Panc1 (cell line): ENCODE measurements around the gene PDE4B. TPM values are rescaled to one million over a fixed set of nuclear protein-coding genes. Genes with fewer than 3 reads are reported as not detected.

Source experiments
- ATAC-seq: fragments of 200-7000 bp; cut with Tn5 transposase; 2 replicates; pipeline ENCODE4 v1.9.1; 2020; ENCODE audit warnings: mild to moderate bottlenecking, moderate library complexity
- BruUV-seq: library from RNA; stranded (reverse); fragments of 400-500 nt; replicated peaks from 2 replicates; lab custom pipeline; 2021; lab: Mats Ljungman, UMichigan
- CTCF ChIA-PET: fragments of 300-600 bp; sonication (Branson Sonifier 250); formaldehyde crosslinking; loops from one replicate; lab custom pipeline; 2022; ENCODE audit warnings: antibody characterized with exemption; lab: Charles Lee
- POLR2A ChIA-PET: fragments of 300-600 bp; sonication (Branson Sonifier 250); formaldehyde crosslinking; loops from one replicate; lab custom pipeline; 2022; ENCODE audit warnings: antibody characterized with exemption; lab: Charles Lee
- DNase-seq: peaks from one replicate; pipeline ENCODE4 v3.0.0-alpha.2; 2010; ENCODE audit warnings: low read depth, low spot score
- H3K27ac ChIP-seq: 2 replicates; pipeline ENCODE4 v1.5.1; 2011; ENCODE audit warnings: mild to moderate bottlenecking, low read length, inconsistent platforms
- H3K27me3 ChIP-seq: fragments of 200-500 bp; sonication (Bioruptor generic); 2 replicates; pipeline ENCODE4 v1.6.0; 2014; ENCODE audit warnings: low read length, inconsistent platforms; ENCODE audit not compliant: control insufficient read depth, insufficient read depth
- H3K36me3 ChIP-seq: fragments of 200-500 bp; sonication (Bioruptor generic); 2 replicates; pipeline ENCODE4 v1.5.1; 2014; ENCODE audit warnings: inconsistent platforms, mild to moderate bottlenecking, low read length, moderate library complexity; ENCODE audit not compliant: control insufficient read depth, insufficient read depth
- H3K4me1 ChIP-seq: 2 replicates; pipeline ENCODE4 v1.5.1; 2011; ENCODE audit warnings: inconsistent platforms, mild to moderate bottlenecking, low read length, moderate library complexity; ENCODE audit not compliant: control insufficient read depth, insufficient read depth
- H3K4me3 ChIP-seq, 2 experiments: 2 replicates each; pipeline ENCODE4 v1.5.1; 2011 to 2012; ENCODE audit warnings: low read depth in 2 of 2, low read length in 2 of 2, mild to moderate bottlenecking in 2 of 2, inconsistent platforms in 1 of 2, moderate library complexity in 1 of 2
- H3K9me3 ChIP-seq: fragments of 200-500 bp; sonication (Bioruptor generic); 2 replicates; pipeline ENCODE4 v1.5.1; 2014; ENCODE audit warnings: low read depth, mild to moderate bottlenecking, inconsistent platforms, low read length, moderate library complexity; ENCODE audit not compliant: control insufficient read depth, insufficient read depth
- POLR2AphosphoS5 ChIP-seq: IDR thresholded peaks from 2 replicates; pipeline ENCODE4 v1.6.1; 2012; ENCODE audit warnings: mild to moderate bottlenecking, low read depth, low read length, moderate library complexity
- SIN3A ChIP-seq: IDR thresholded peaks from 2 replicates; pipeline ENCODE4 v1.6.1; 2012; ENCODE audit warnings: low read depth, mild to moderate bottlenecking, low read length, moderate library complexity, borderline replicate concordance; ENCODE audit not compliant: insufficient read depth
- TCF7L2 ChIP-seq: IDR thresholded peaks from 2 replicates; pipeline ENCODE4 v1.6.1; 2011; ENCODE audit warnings: mild to moderate bottlenecking, low read depth, low read length, inconsistent platforms
- in situ Hi-C: cut with HindIII; loops from 2 replicates; pipeline ENCODE4 v1.10.0; 2016; ENCODE audit warnings: low sequenced_read_pairs, low pct_unique_long_range_greater_than_20kb
- intact Hi-C: fragments of 100-400 bp; cut with micrococcal nuclease; formaldehyde crosslinking; loops from one replicate; pipeline ENCODE4 v1.10.0; 2022; ENCODE audit not compliant: unreplicated experiment
- total RNA-seq: library from RNA; stranded (reverse); gene quantifications from one replicate; pipeline ENCODE4 v1.2.1, GENCODE V29; 2021; ENCODE audit not compliant: unreplicated experiment
- TF ChIP-seq, protein P1 (sequence below): fragments of 450-650 bp; IDR thresholded peaks from 2 replicates; pipeline ENCODE4 v1.5.1; 2017; ENCODE audit warnings: mild to moderate bottlenecking
- TF ChIP-seq, protein P2 (sequence below), 2 experiments: IDR thresholded peaks; 2 replicates each; pipeline ENCODE4 v1.6.1; 2011 to 2012; ENCODE audit warnings: low read depth in 2 of 2, control low read depth in 1 of 2, low read length in 1 of 2, mild to moderate bottlenecking in 1 of 2, moderate library complexity in 1 of 2; ENCODE audit not compliant: insufficient read depth in 1 of 2

The PDE4B gene
- total RNA-seq, 1 experiment from 2014 or later = 0.26 TPM

DNA sequence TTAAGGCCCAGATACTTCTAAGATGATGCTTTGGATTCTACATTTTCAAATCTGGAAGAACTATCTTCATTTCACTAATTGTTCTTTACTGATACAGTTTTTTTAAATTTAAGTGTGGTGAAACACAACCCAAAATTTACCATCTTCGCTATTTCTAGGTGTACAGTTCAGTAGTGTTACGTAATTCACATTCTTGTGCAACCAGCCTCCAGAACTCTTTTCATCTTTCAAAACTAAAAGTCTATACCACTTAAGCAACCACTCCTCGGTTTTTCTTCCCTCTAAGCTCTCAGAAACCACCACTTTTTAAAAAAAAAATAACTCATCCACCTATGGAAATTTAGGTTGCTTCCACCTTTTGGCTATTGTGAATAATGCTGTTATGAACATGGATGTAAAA, 220.7 kb downstream of the PDE4B start:
- POLR2A ChIA-PET = no interaction called here
- DNase-seq = no peak
- Histone ChIP-seq H3K36me3 (no peaks in the 10 kb centered on the region), H3K27ac (no peak overlapping the region), H3K4me1 (no peaks in the 10 kb centered on the region), H3K27me3 (no peaks in the 10 kb centered on the region), H3K4me3 (no peak overlapping the region), H3K9me3 (no peaks in the 10 kb centered on the region)
- intact Hi-C loops = no loop called here
- BruUV-seq = no TSS peak
- CTCF ChIA-PET = no interaction called here
- in situ Hi-C loops = no loop called here
- TF ChIP-seq, protein P1, sequence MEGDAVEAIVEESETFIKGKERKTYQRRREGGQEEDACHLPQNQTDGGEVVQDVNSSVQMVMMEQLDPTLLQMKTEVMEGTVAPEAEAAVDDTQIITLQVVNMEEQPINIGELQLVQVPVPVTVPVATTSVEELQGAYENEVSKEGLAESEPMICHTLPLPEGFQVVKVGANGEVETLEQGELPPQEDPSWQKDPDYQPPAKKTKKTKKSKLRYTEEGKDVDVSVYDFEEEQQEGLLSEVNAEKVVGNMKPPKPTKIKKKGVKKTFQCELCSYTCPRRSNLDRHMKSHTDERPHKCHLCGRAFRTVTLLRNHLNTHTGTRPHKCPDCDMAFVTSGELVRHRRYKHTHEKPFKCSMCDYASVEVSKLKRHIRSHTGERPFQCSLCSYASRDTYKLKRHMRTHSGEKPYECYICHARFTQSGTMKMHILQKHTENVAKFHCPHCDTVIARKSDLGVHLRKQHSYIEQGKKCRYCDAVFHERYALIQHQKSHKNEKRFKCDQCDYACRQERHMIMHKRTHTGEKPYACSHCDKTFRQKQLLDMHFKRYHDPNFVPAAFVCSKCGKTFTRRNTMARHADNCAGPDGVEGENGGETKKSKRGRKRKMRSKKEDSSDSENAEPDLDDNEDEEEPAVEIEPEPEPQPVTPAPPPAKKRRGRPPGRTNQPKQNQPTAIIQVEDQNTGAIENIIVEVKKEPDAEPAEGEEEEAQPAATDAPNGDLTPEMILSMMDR = no peak
- TF ChIP-seq, protein P2, sequence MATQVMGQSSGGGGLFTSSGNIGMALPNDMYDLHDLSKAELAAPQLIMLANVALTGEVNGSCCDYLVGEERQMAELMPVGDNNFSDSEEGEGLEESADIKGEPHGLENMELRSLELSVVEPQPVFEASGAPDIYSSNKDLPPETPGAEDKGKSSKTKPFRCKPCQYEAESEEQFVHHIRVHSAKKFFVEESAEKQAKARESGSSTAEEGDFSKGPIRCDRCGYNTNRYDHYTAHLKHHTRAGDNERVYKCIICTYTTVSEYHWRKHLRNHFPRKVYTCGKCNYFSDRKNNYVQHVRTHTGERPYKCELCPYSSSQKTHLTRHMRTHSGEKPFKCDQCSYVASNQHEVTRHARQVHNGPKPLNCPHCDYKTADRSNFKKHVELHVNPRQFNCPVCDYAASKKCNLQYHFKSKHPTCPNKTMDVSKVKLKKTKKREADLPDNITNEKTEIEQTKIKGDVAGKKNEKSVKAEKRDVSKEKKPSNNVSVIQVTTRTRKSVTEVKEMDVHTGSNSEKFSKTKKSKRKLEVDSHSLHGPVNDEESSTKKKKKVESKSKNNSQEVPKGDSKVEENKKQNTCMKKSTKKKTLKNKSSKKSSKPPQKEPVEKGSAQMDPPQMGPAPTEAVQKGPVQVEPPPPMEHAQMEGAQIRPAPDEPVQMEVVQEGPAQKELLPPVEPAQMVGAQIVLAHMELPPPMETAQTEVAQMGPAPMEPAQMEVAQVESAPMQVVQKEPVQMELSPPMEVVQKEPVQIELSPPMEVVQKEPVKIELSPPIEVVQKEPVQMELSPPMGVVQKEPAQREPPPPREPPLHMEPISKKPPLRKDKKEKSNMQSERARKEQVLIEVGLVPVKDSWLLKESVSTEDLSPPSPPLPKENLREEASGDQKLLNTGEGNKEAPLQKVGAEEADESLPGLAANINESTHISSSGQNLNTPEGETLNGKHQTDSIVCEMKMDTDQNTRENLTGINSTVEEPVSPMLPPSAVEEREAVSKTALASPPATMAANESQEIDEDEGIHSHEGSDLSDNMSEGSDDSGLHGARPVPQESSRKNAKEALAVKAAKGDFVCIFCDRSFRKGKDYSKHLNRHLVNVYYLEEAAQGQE (IDR thresholded peaks at IDR 0.05; ENCODE audit: insufficient read depth in 1 of 2, low read depth in 2 of 2, low read length in 1 of 2) = no peak
- TF ChIP-seq POLR2AphosphoS5 = no peak
- no peak for TF ChIP-seq TCF7L2
- no peak for TF ChIP-seq SIN3A
- no peak for ATAC-seq

DNA sequence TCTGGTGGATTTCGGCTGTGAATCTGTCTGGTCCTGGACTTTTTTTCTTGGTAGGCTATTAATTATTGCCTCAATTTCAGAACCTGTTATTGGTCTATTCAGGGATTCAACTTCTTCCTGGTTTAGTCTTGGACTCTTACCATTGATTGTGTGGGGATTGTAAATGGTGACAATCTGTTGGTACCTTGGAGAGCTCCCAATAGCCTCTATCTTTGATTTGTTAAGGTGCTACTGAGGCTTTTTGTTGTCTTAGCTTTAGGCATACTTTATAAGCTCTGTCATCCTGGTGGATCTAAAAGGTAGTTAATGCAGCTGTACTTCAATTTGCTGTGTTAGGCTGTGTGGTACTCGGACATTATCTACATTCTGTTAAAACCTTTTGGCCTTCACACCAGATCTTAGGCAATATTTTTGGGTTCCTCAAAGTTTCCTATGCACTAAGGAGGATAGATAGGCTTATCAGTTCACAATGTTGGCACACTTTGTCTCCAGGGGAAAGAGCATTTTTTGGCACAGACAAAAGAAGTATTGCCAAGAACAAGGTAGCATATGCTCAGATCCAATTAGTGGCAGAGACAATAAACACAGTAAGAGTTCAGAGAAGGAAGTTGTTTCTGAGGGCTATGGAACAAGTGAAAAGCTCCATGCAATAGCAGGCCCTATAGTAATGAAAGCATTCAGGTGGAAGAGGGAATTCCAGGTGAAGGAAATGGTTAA, 230.4 kb downstream of the PDE4B start:
- DNase-seq (no peak), ATAC-seq (no peak)
- intact Hi-C loops = no loop called here
- Histone ChIP-seq H3K36me3 (no peaks in the 10 kb centered on the region), H3K4me3 (no peak overlapping the region), H3K4me1 (no peaks in the 10 kb centered on the region), H3K27me3 (no peaks in the 10 kb centered on the region), H3K27ac (no peak overlapping the region), H3K9me3 (no peaks in the 10 kb centered on the region)
- POLR2A ChIA-PET = no interaction called here
- in situ Hi-C loops = no loop called here
- no TSS peak for BruUV-seq
- CTCF ChIA-PET = no interaction called here
- TF ChIP-seq, protein P1 = no peak
- TF ChIP-seq POLR2AphosphoS5 = no peak
- TF ChIP-seq SIN3A = no peak
- TF ChIP-seq, protein P2 (IDR thresholded peaks at IDR 0.05; ENCODE audit: insufficient read depth in 1 of 2, low read depth in 2 of 2, low read length in 1 of 2) = peak in 1 of 2 experiments; percentile 70; a peak in 2 of 4 replicates
